K562 (cell line): ENCODE data around the gene ASPG. TPM values are rescaled to one million over a fixed set of nuclear protein-coding genes. Genes with fewer than 3 reads are reported as not detected.
A peak's percentile ranks its signal among the peaks of the same experiment; 100 is the strongest.

ENCODE experiments used
- ARNT ChIP-seq, 2 experiments: fragments of 450-650 bp; IDR thresholded peaks; 2 replicates each; pipeline ENCODE4 v1.6.1; 2016; ENCODE audit warnings: mild to moderate bottlenecking in 1 of 2
- ATF1 ChIP-seq, 2 experiments: fragments of 450-650 bp in 1 of 2; IDR thresholded peaks; 2 replicates each; pipeline ENCODE4 v1.6.1; 2016; ENCODE audit warnings: missing compliant biosample characterization in 1 of 2, missing genetic modification characterization in 1 of 2
- BMI1 ChIP-seq: fragments of 150-350 bp; IDR thresholded peaks from 2 replicates; pipeline ENCODE4 v1.6.1; 2014; ENCODE audit warnings: low read length
- BRD4 ChIP-seq: fragments of 200-600 bp; sonication (generic); IDR thresholded peaks from 2 replicates; pipeline ENCODE4 v1.6.1; 2017; ENCODE audit warnings: inconsistent platforms
- CHD2 ChIP-seq: IDR thresholded peaks from 2 replicates; pipeline ENCODE4 v1.6.1; 2011; ENCODE audit warnings: low read depth, low read length
- CTCFL ChIP-seq: IDR thresholded peaks from 2 replicates; pipeline ENCODE4 v1.6.1; 2011; ENCODE audit warnings: borderline replicate concordance, low read depth, mild to moderate bottlenecking, moderate library complexity, low read length; ENCODE audit not compliant: insufficient read depth, poor library complexity, severe bottlenecking
- EGR1 ChIP-seq: fragments of 450-650 bp; conservative IDR thresholded peaks from 2 replicates; pipeline ENCODE4 v1.6.1; 2017; ENCODE audit warnings: mild to moderate bottlenecking
- ETV6 ChIP-seq, 3 experiments: fragments of 150-350 bp in 1 of 3; sonication (generic) in 1 of 3; formaldehyde crosslinking in 1 of 3; IDR thresholded peaks; 2 replicates each; pipeline versions ENCODE4 v1.6.1 to v1.8.0; 2014 to 2022; ENCODE audit warnings: borderline replicate concordance in 2 of 3, low read depth in 2 of 3, antibody characterized with exemption in 1 of 3, low read length in 1 of 3, mild to moderate bottlenecking in 1 of 3, missing genetic modification reagents in 1 of 3
- FOXM1 ChIP-seq, 2 experiments: fragments of 450-650 bp in 1 of 2; sonication (generic) in 1 of 2; formaldehyde crosslinking in 1 of 2; IDR thresholded peaks; 2 replicates each; pipeline versions ENCODE4 v1.6.1 to v1.9.0; 2017 to 2022; ENCODE audit warnings: low read depth in 2 of 2, mild to moderate bottlenecking in 2 of 2, missing genetic modification reagents in 1 of 2, moderate library complexity in 1 of 2
- KHSRP ChIP-seq: fragments of 450-650 bp; IDR thresholded peaks from 2 replicates; pipeline ENCODE4 v1.6.1; 2017
- MTA2 ChIP-seq: fragments of 450-650 bp; IDR thresholded peaks from 2 replicates; pipeline ENCODE4 v1.6.1; 2016; ENCODE audit warnings: low read depth
- NCOA2 ChIP-seq, 2 experiments: fragments of 450-650 bp; IDR thresholded peaks; 2 replicates each; pipeline ENCODE4 v1.6.1; 2018; ENCODE audit warnings: mild to moderate bottlenecking in 2 of 2, moderate library complexity in 1 of 2; ENCODE audit not compliant: partially characterized antibody in 2 of 2
- ZNF146 ChIP-seq: IDR thresholded peaks from one replicate; pipeline ENCODE4 v1.6.1; 2018; ENCODE audit warnings: missing compliant biosample characterization; ENCODE audit not compliant: unreplicated experiment
- ZNF586 ChIP-seq: fragments of 450-650 bp; formaldehyde crosslinking; conservative IDR thresholded peaks from 2 replicates; pipeline ENCODE4 v1.4.0; 2020; ENCODE audit warnings: mild to moderate bottlenecking, moderate library complexity
- ZNF695 ChIP-seq: fragments of 450-650 bp; formaldehyde crosslinking; IDR thresholded peaks from 2 replicates; pipeline ENCODE4 v1.4.0; 2020; ENCODE audit warnings: mild to moderate bottlenecking, moderate library complexity
- polyA plus RNA-seq, 8 experiments: library from polyadenylated mRNA; depleted of rRNA in 4 of 8; stranded (reverse) in 5 of 8; unstranded in 3 of 8; fragments of >200 nt; fragmentation: Nextera tagmentation in 2 of 8; fragmentation: Illumina TruSeq in 1 of 8; extraction: Ambion mirVana in 2 of 8; extraction: Trizol in 1 of 8; gene quantifications; 2 replicates each; pipeline versions ENCODE4 v1.2.1 to v1.2.3, GENCODE V29; 2011 to 2014; ENCODE audit warnings: inconsistent platforms in 1 of 8, missing spikeins in 1 of 8
- total RNA-seq, 7 experiments: library from RNA; depleted of rRNA in 6 of 7; stranded (reverse); fragments of >200 nt in 6 of 7; fragmentation: Illumina TruSeq in 2 of 7; extraction: Trizol in 2 of 7; gene quantifications; 2 replicates each; pipeline versions ENCODE4 v1.2.1 to v1.2.3, GENCODE V29; 2011 to 2021; ENCODE audit warnings: low replicate concordance in 1 of 7
- TF ChIP-seq, protein P1 (sequence below): IDR thresholded peaks from 2 replicates; pipeline ENCODE4 v1.6.1; 2014; ENCODE audit warnings: antibody characterized with exemption

ASPG gene
- total and polyA plus RNA-seq, 9 of the 15 experiments (the other 6 are each of a cell fraction or from before 2014, with no cell fraction given), result 0.18 TPM; not detected in 8

GRCh38 chr14:104107611-104108569 lies 22.4 kb downstream of the ASPG start (continued):
- no peak for TF ChIP-seq FOXM1 (IDR thresholded peaks at IDR 0.05; ENCODE audit: low read depth)
- no peak for TF ChIP-seq FOXM1 (CRISPR knock-in tag; IDR thresholded peaks at IDR 0.05; ENCODE audit: low read depth)
- TF ChIP-seq ZNF695 (CRISPR knock-in tag), result no peak
- no peak for TF ChIP-seq ATF1 (CRISPR knock-in tag; IDR thresholded peaks at IDR 0.05)
- TF ChIP-seq ATF1 (tag; IDR thresholded peaks at IDR 0.05), result no peak
- TF ChIP-seq MTA2, result no peak
- no peak for TF ChIP-seq BMI1
- TF ChIP-seq, protein P1, sequence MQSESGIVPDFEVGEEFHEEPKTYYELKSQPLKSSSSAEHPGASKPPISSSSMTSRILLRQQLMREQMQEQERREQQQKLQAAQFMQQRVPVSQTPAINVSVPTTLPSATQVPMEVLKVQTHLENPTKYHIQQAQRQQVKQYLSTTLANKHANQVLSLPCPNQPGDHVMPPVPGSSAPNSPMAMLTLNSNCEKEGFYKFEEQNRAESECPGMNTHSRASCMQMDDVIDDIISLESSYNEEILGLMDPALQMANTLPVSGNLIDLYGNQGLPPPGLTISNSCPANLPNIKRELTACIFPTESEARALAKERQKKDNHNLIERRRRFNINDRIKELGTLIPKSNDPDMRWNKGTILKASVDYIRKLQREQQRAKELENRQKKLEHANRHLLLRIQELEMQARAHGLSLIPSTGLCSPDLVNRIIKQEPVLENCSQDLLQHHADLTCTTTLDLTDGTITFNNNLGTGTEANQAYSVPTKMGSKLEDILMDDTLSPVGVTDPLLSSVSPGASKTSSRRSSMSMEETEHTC, result no peak
- TF ChIP-seq EGR1, result peak; percentile 33
- TF ChIP-seq ZNF146 (CRISPR knock-in tag), result no peak
- no peak for TF ChIP-seq ARNT (IDR thresholded peaks at IDR 0.05)
- no peak for TF ChIP-seq ETV6 (IDR thresholded peaks at IDR 0.05; ENCODE audit: borderline replicate concordance in 1 of 2, low read depth in 2 of 2, low read length in 1 of 2)
- TF ChIP-seq ETV6 (CRISPR knock-in tag; IDR thresholded peaks at IDR 0.05; ENCODE audit: borderline replicate concordance), result no peak
- TF ChIP-seq ZNF586 (CRISPR knock-in tag), result no peak
- TF ChIP-seq NCOA2 (IDR thresholded peaks at IDR 0.05; ENCODE audit: partially characterized antibody in 2 of 2), result no peak
- TF ChIP-seq BRD4, result no peak
- TF ChIP-seq CTCFL, result peak; percentile 24
- TF ChIP-seq CHD2, result no peak
- TF ChIP-seq KHSRP, result no peak
- TF ChIP-seq, all 486 proteins: peak for 3
